H9 (cell line): ENCODE measurements around the gene VPS9D1. TPM values are rescaled to one million over a fixed set of nuclear protein-coding genes. Genes with fewer than 3 reads are reported as not detected.

Source experiments
- DNase-seq: peaks from one replicate; pipeline ENCODE4 v3.0.0-alpha.2; 2017
- H2AFZ ChIP-seq: one replicate; pipeline ENCODE4 v1.6.1; 2013; ENCODE audit warnings: mild to moderate bottlenecking, low read length, control low read depth, moderate library complexity
- H2AK5ac ChIP-seq: 2 replicates; pipeline ENCODE4 v1.6.1; 2013; ENCODE audit warnings: low read length, control low read depth, mixed read lengths; ENCODE audit not compliant: insufficient read length
- H2BK120ac ChIP-seq: one replicate; pipeline ENCODE4 v1.6.1; 2013; ENCODE audit warnings: low read depth, mild to moderate bottlenecking, low read length, control low read depth, inconsistent platforms; ENCODE audit not compliant: poor library complexity, severe bottlenecking
- H2BK12ac ChIP-seq: 2 replicates; pipeline ENCODE4 v1.6.1; 2013; ENCODE audit warnings: low read length, control low read depth, mixed read lengths, low read depth; ENCODE audit not compliant: insufficient read length
- H2BK15ac ChIP-seq: 2 replicates; pipeline ENCODE4 v1.6.1; 2013; ENCODE audit warnings: low read depth, low read length, control low read depth
- H2BK20ac ChIP-seq: one replicate; pipeline ENCODE4 v1.6.1; 2013; ENCODE audit warnings: low read depth, mild to moderate bottlenecking, low read length, control low read depth, inconsistent platforms; ENCODE audit not compliant: poor library complexity, severe bottlenecking
- H2BK5ac ChIP-seq: 2 replicates; pipeline ENCODE4 v1.6.1; 2013; ENCODE audit warnings: low read length, control low read depth, mixed read lengths; ENCODE audit not compliant: insufficient read length
- H3K14ac ChIP-seq: 2 replicates; pipeline ENCODE4 v1.6.1; 2013; ENCODE audit warnings: low read length, control low read depth; ENCODE audit not compliant: insufficient read depth
- H3K18ac ChIP-seq: 2 replicates; pipeline ENCODE4 v1.6.1; 2013; ENCODE audit warnings: low read depth, mild to moderate bottlenecking, mixed read lengths, low read length, control low read depth; ENCODE audit not compliant: insufficient read length
- H3K23ac ChIP-seq: 2 replicates; pipeline ENCODE4 v1.6.1; 2013; ENCODE audit warnings: low read length, control low read depth, mixed read lengths, low read depth; ENCODE audit not compliant: insufficient read length
- H3K23me2 ChIP-seq: 2 replicates; pipeline ENCODE4 v1.6.1; 2013; ENCODE audit warnings: low read depth, mild to moderate bottlenecking, mixed read lengths, low read length, control low read depth; ENCODE audit not compliant: insufficient read length, poor library complexity, severe bottlenecking
- H3K27ac ChIP-seq: 2 replicates; pipeline ENCODE4 v1.5.1; 2013; ENCODE audit warnings: low read length, control low read depth, mixed read lengths, low read depth; ENCODE audit not compliant: insufficient read length
- H3K27me3 ChIP-seq: 2 replicates; pipeline ENCODE4 v1.6.1; 2013; ENCODE audit warnings: low read length, control low read depth, inconsistent platforms; ENCODE audit not compliant: insufficient read depth
- H3K4ac ChIP-seq: 2 replicates; pipeline ENCODE4 v1.6.1; 2013; ENCODE audit warnings: low read depth, mild to moderate bottlenecking, control low read depth, inconsistent platforms, low read length, moderate library complexity
- H3K4me1 ChIP-seq: 2 replicates; pipeline ENCODE4 v1.6.1; 2013; ENCODE audit warnings: low read length, control low read depth, inconsistent platforms; ENCODE audit not compliant: insufficient read depth
- H3K4me2 ChIP-seq: 2 replicates; pipeline ENCODE4 v1.6.1; 2013; ENCODE audit warnings: low read length, control low read depth, mixed read lengths; ENCODE audit not compliant: insufficient read length, insufficient read depth
- H3K56ac ChIP-seq: 2 replicates; pipeline ENCODE4 v1.6.1; 2013; ENCODE audit warnings: low read depth, mild to moderate bottlenecking, mixed read lengths, low read length, control low read depth; ENCODE audit not compliant: insufficient read length
- H3K79me1 ChIP-seq: 2 replicates; pipeline ENCODE4 v1.6.1; 2013; ENCODE audit warnings: low read depth, mild to moderate bottlenecking, moderate library complexity, low read length, control low read depth, inconsistent platforms; ENCODE audit not compliant: insufficient read depth, poor library complexity, severe bottlenecking
- H3K79me2 ChIP-seq: 2 replicates; pipeline ENCODE4 v1.6.1; 2013; ENCODE audit warnings: low read length, control low read depth, inconsistent platforms; ENCODE audit not compliant: insufficient read depth
- H3K9ac ChIP-seq: 2 replicates; pipeline ENCODE4 v1.6.1; 2013; ENCODE audit warnings: low read length, control low read depth, mixed read lengths; ENCODE audit not compliant: insufficient read length; ENCODE audit errors: extremely low read depth
- H3K9me3 ChIP-seq: one replicate; pipeline ENCODE4 v1.6.1; 2013; ENCODE audit warnings: low read depth, low read length, inconsistent platforms; ENCODE audit not compliant: control insufficient read depth
- H3T11ph ChIP-seq: one replicate; pipeline ENCODE4 v1.6.1; 2013; ENCODE audit warnings: mild to moderate bottlenecking, low read length, control low read depth, inconsistent platforms
- H4K20me1 ChIP-seq: one replicate; pipeline ENCODE4 v1.6.1; 2013; ENCODE audit not compliant: control insufficient read depth, insufficient read length, insufficient read depth
- H4K5ac ChIP-seq: 2 replicates; pipeline ENCODE4 v1.6.1; 2013; ENCODE audit warnings: low read depth, mild to moderate bottlenecking, mixed read lengths, low read length, control low read depth; ENCODE audit not compliant: insufficient read length
- H4K8ac ChIP-seq: replicated peaks from 2 replicates; pipeline ENCODE4 v1.6.1; 2013; ENCODE audit warnings: low read length, control low read depth, mixed read lengths, low read depth; ENCODE audit not compliant: insufficient read length
- H4K91ac ChIP-seq: 2 replicates; pipeline ENCODE4 v1.6.1; 2013; ENCODE audit warnings: low read depth, mild to moderate bottlenecking, moderate library complexity, mixed read lengths, low read length, control low read depth; ENCODE audit not compliant: insufficient read length
- H3K27ac Mint-ChIP-seq, 3 experiments: 2 replicates in 2 of 3; 3 replicates in 1 of 3; pipeline ENCODE4 v1.8.0; 2020 to 2021; ENCODE audit warnings: mixed read lengths in 3 of 3, mild to moderate bottlenecking in 1 of 3, moderate library complexity in 1 of 3
- H3K27me3 Mint-ChIP-seq: 2 replicates; pipeline ENCODE4 v1.8.0; 2021; ENCODE audit warnings: low read depth, mild to moderate bottlenecking, moderate library complexity, mixed read lengths
- H3K36me3 Mint-ChIP-seq, 3 experiments: 2 replicates in 2 of 3; 3 replicates in 1 of 3; pipeline ENCODE4 v1.8.0; 2020 to 2021; ENCODE audit warnings: low read depth in 3 of 3, mixed read lengths in 3 of 3; ENCODE audit not compliant: insufficient read depth in 1 of 3
- H3K4me1 Mint-ChIP-seq, 2 experiments: 2 replicates each; pipeline ENCODE4 v1.8.0; 2020; ENCODE audit warnings: mixed read lengths in 2 of 2
- H3K4me3 Mint-ChIP-seq, 2 experiments: 2 replicates in 1 of 2; 3 replicates in 1 of 2; pipeline ENCODE4 v1.8.0; 2020 to 2021; ENCODE audit warnings: mild to moderate bottlenecking in 2 of 2, mixed read lengths in 2 of 2, moderate library complexity in 1 of 2
- H3K9me3 Mint-ChIP-seq, 2 experiments: 2 replicates in 1 of 2; 3 replicates in 1 of 2; pipeline ENCODE4 v1.8.0; 2020; ENCODE audit warnings: mild to moderate bottlenecking in 2 of 2, mixed read lengths in 2 of 2, moderate library complexity in 1 of 2
- WGBS: extraction: QIAGEN DNeasy Blood & Tissue Kit; methylation state at CpG from one replicate; pipeline ENCODE4 v1.1.7; 2013; ENCODE audit warnings: missing lambda C conversion rate, low lambda C conversion rate, mixed read lengths; ENCODE audit not compliant: insufficient read length; ENCODE audit errors: extremely low coverage; 5-methylcytosine and 5-hydroxymethylcytosine counted together
- total RNA-seq: library from RNA; stranded (reverse); gene quantifications from 2 replicates; pipeline ENCODE4 v1.2.1, GENCODE V29; 2021
- TF ChIP-seq, protein P1 (sequence below): fragments of 200-600 bp; sonication (generic); conservative IDR thresholded peaks from 3 replicates; pipeline ENCODE4 v1.8.0; 2021; ENCODE audit warnings: antibody characterized with exemption, mild to moderate bottlenecking

The VPS9D1 gene
- total RNA-seq, 1 experiment from 2014 or later, result 6.0 TPM

DNA sequence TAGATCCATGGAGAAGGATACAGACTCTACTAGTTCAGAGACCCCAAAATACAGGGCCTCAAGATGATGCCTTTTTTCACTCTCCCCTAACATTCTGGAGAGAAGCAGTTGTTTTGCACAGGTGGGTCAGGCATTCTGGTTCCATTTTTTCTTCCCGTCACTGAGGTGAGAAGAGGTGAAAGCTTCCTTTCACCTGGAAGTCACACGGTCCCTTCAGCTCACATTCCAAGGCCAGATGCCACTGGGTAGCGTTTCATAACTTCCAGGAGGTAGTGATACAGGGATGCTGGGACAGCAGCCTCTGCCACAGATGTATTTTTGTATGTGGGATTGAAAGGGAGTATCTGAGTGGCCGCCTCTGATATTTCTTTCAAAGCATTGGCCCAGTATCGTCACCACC, 32.3 kb downstream of the VPS9D1 start:
- H3K9me3 Mint-ChIP-seq, result peaks cover 25 to 28% of the 10 kb centered on the region in 2 experiments
- no peak overlapping the region for H3K23ac ChIP-seq
- H3K4ac ChIP-seq, result no peak overlapping the region
- H4K8ac ChIP-seq, result no peak overlapping the region
- H3K9ac ChIP-seq, result no peak overlapping the region
- TF ChIP-seq, protein P1, sequence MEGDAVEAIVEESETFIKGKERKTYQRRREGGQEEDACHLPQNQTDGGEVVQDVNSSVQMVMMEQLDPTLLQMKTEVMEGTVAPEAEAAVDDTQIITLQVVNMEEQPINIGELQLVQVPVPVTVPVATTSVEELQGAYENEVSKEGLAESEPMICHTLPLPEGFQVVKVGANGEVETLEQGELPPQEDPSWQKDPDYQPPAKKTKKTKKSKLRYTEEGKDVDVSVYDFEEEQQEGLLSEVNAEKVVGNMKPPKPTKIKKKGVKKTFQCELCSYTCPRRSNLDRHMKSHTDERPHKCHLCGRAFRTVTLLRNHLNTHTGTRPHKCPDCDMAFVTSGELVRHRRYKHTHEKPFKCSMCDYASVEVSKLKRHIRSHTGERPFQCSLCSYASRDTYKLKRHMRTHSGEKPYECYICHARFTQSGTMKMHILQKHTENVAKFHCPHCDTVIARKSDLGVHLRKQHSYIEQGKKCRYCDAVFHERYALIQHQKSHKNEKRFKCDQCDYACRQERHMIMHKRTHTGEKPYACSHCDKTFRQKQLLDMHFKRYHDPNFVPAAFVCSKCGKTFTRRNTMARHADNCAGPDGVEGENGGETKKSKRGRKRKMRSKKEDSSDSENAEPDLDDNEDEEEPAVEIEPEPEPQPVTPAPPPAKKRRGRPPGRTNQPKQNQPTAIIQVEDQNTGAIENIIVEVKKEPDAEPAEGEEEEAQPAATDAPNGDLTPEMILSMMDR, result no peak
- H3K4me1 Mint-ChIP-seq, result peaks cover 6 to 7% of the 10 kb centered on the region in 2 experiments
- no peak overlapping the region for H4K5ac ChIP-seq
- H3K56ac ChIP-seq, result no peak overlapping the region
- no peaks in the 10 kb centered on the region for H3K79me2 ChIP-seq
- H3K79me1 ChIP-seq, result no peaks in the 10 kb centered on the region
- H3T11ph ChIP-seq, result no peak overlapping the region
- no peak overlapping the region for H2BK20ac ChIP-seq
- no peak overlapping the region for H4K91ac ChIP-seq
- H3K4me2 ChIP-seq, result no peak overlapping the region
- H2AK5ac ChIP-seq, result no peak overlapping the region
- no peak overlapping the region for H3K27ac Mint-ChIP-seq
- H3K4me1 ChIP-seq, result no peaks in the 10 kb centered on the region
- no peak overlapping the region for H2AFZ ChIP-seq
- H3K36me3 Mint-ChIP-seq, result peaks cover 55 to 75% (median 62%) of the 10 kb centered on the region in 3 experiments
- H3K18ac ChIP-seq, result no peak overlapping the region
- no peak overlapping the region for H2BK12ac ChIP-seq
- H3K14ac ChIP-seq, result no peak overlapping the region
- H3K23me2 ChIP-seq, result peaks cover 8% of the 10 kb centered on the region
- peaks cover 3% of the 10 kb centered on the region for H3K27me3 Mint-ChIP-seq
- no peak for DNase-seq
- no peak overlapping the region for H2BK15ac ChIP-seq
- H3K27ac ChIP-seq, result no peak overlapping the region
- H3K4me3 Mint-ChIP-seq, result peak overlapping the region; percentile 83 to 87; a peak in 4 of 5 replicates
- H2BK120ac ChIP-seq, result no peak overlapping the region
- WGBS, result no CpG with 5 or more reads among the region's 5 CpGs
- no peaks in the 10 kb centered on the region for H3K27me3 ChIP-seq
- peaks cover 7% of the 10 kb centered on the region for H3K9me3 ChIP-seq
- no peak overlapping the region for H2BK5ac ChIP-seq
- H4K20me1 ChIP-seq, result no peaks in the 10 kb centered on the region
